ENCODE data around the gene SLC8A2. TPM values are rescaled to one million over a fixed set of nuclear protein-coding genes. Genes with fewer than 3 reads are reported as not detected.
A peak's percentile ranks its signal among the peaks of the same experiment; 100 is the strongest.

Gene SLC8A2
- total RNA-seq, 1 donor from 2014 or later: 0.70 TPM

DNA sequence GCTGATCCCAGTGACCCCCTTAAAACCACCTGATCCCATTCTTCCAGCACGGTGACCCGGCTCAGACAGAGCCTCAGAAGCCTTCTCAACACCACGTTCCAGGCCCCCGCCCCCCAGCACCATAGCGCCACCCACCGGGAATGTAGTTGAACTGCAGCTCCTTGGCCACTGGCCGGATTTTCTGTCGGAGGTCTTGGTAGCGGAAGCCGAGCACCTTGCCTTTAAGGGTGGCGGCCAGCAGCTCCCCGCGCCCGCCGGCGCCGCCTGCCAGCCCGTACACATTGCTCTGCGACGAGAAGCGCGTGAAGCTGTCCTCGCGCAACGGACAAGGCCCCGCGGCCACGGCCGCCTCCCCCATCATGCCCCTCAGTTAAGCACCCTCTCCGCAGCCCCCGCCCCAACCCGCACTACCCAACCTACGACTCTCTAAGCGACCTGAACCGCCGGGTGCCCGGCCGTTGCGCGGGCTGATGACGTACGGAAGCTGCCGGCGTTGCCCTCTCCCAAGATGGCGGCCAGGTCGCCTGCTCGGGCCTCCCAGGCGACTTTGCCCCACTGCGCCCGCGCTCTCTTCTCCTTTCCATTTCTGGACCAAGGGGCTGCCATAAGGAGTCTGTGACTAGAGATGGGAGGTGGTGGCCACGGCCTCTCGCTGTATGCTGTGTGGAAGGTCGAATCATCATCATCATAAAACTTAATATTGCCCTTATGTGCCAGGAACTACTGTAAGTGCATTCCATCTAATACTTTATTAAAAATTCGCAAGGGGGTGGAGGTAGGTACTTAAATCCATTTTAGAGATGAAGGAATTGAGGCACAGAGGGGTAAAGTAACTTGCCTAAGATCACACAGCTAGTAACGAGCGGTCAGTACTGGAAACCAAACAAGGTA lies 12.4 kb upstream of the SLC8A2 start, which contains the start of gene KPTN:
TSS of gene KPTN (minus strand) at position 420 of the 891 bp plus-strand sequence. CDS start at position 361, 59 bp downstream.
- H3K4me1 Mint-ChIP-seq: peaks cover 15% of the 10 kb centered on the region
- H3K36me3 Mint-ChIP-seq (ENCODE audit: low read depth): no peaks in the 10 kb centered on the region
- H3K27me3 Mint-ChIP-seq (ENCODE audit: low read depth): peaks cover 20% of the 10 kb centered on the region
- TF ChIP-seq, protein P1, sequence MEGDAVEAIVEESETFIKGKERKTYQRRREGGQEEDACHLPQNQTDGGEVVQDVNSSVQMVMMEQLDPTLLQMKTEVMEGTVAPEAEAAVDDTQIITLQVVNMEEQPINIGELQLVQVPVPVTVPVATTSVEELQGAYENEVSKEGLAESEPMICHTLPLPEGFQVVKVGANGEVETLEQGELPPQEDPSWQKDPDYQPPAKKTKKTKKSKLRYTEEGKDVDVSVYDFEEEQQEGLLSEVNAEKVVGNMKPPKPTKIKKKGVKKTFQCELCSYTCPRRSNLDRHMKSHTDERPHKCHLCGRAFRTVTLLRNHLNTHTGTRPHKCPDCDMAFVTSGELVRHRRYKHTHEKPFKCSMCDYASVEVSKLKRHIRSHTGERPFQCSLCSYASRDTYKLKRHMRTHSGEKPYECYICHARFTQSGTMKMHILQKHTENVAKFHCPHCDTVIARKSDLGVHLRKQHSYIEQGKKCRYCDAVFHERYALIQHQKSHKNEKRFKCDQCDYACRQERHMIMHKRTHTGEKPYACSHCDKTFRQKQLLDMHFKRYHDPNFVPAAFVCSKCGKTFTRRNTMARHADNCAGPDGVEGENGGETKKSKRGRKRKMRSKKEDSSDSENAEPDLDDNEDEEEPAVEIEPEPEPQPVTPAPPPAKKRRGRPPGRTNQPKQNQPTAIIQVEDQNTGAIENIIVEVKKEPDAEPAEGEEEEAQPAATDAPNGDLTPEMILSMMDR (conservative IDR thresholded peaks at IDR 0.05): peak; percentile 98
- peak within 1 kb of the TSS; percentile 99 for H3K27ac Mint-ChIP-seq (ENCODE audit: unreplicated experiment)
- peak; percentile 93 for DNase-seq (ENCODE audit: low read depth, low spot score)
- H3K9me3 Mint-ChIP-seq: no peaks in the 10 kb centered on the region
- peak within 1 kb of the TSS; percentile 98 for H3K4me3 Mint-ChIP-seq

DNA sequence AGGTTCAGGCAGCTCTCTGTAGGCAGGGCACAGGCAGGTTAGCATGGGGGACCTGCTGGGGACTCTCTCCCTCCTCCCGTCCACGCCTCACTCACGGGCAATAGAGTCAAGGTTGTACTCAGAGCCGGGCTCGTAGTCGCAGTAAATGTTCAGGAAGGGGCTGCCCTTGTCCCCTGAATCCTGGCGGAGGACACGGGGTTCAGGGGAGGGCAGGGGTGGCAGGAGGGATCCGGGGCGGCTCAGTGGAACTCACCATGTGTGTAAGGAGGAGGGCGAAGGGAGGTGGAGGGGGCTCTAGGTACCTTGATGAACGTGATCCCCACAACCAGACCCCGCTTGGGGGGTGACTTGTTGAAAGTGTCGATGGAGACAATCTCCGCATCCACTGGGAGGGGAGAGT lies 11.5 kb upstream of the SLC8A2 start:
- H3K4me3 Mint-ChIP-seq: peak overlapping the region; percentile 98
- H3K27ac Mint-ChIP-seq (ENCODE audit: unreplicated experiment): peak overlapping the region; percentile 99
- H3K36me3 Mint-ChIP-seq (ENCODE audit: low read depth): peaks cover 2% of the 10 kb centered on the region
- DNase-seq (ENCODE audit: low read depth, low spot score): no peak
- peaks cover 22% of the 10 kb centered on the region for H3K27me3 Mint-ChIP-seq (ENCODE audit: low read depth)
- TF ChIP-seq, protein P1 (conservative IDR thresholded peaks at IDR 0.05): no peak
- peaks cover 15% of the 10 kb centered on the region for H3K4me1 Mint-ChIP-seq
- no peaks in the 10 kb centered on the region for H3K9me3 Mint-ChIP-seq

DNA sequence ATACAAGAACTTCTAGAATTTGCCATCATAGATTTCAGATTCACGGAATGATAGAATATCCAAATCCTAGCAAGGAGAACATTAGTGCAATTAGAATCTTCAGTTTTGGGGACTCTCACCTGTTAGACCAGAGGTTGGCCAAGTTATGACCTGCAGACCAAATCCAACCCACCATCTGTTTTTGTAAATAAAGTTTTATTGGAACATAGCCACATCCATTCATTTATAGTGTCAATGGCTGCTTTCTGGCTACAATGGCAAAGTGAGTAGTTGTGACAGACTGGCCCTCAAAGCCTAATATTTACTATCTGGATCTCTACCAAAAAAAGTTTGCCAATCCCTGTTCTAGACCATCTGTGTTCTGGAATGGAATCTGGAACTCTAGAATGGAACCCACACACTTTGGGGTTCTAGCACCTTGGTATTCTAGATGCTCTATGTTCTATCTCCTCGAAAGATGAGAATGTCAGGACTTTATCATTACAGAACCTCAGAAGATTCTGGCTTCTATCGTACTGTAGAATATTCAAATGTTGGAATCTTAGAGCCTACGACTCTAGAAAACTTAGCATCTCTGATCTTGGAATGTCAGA lies 9.9 kb upstream of the SLC8A2 start:
- Mint-ChIP-seq H3K36me3 (ENCODE audit: low read depth) (peaks cover 2% of the 10 kb centered on the region), H3K9me3 (no peaks in the 10 kb centered on the region), H3K27ac (ENCODE audit: unreplicated experiment) (no peak overlapping the region), H3K4me1 (peaks cover 15% of the 10 kb centered on the region), H3K27me3 (ENCODE audit: low read depth) (peaks cover 22% of the 10 kb centered on the region), H3K4me3 (peak overlapping the region; percentile 66)
- TF ChIP-seq, protein P1 (conservative IDR thresholded peaks at IDR 0.05): no peak
- no peak for DNase-seq (ENCODE audit: low read depth, low spot score)

DNA sequence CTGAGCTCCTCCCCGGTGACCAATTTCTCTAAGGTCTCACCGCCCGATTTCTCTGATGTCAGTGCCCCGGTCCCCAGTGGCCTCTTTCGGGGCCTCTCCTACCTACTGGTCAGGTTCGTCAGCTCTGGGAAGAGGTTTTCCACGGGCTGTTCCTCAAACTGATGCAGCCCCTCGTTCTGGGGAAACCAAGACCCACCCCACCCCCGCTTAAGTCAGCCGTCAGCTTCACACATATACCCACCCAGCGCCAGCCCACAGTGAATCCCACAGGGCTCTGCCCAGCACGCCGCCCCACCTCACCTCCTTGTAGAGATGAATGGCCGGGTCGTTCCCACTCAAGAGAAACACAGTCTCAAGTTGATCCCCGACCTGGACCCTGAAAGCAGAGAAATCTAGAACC lies 9.0 kb upstream of the SLC8A2 start:
- Mint-ChIP-seq H3K9me3 (no peaks in the 10 kb centered on the region), H3K4me3 (peak overlapping the region; percentile 17), H3K4me1 (peaks cover 15% of the 10 kb centered on the region)

More for the DNA sequence above, 9.0 kb upstream of the SLC8A2 start:
- peaks cover 2% of the 10 kb centered on the region for H3K36me3 Mint-ChIP-seq (ENCODE audit: low read depth)
- no peak overlapping the region for H3K27ac Mint-ChIP-seq (ENCODE audit: unreplicated experiment)
- no peak for DNase-seq (ENCODE audit: low read depth, low spot score)
- TF ChIP-seq, protein P1 (conservative IDR thresholded peaks at IDR 0.05): no peak
- peaks cover 22% of the 10 kb centered on the region for H3K27me3 Mint-ChIP-seq (ENCODE audit: low read depth)

Measured in neural crest cell (in vitro differentiated cells).